H1 (cell line): Measurements from ENCODE around the gene HSD11B1L. TPM values are rescaled to one million over a fixed set of nuclear protein-coding genes. Genes with fewer than 3 reads are reported as not detected.

Experiments
- CTCF ChIA-PET: fragments of 300-600 bp; sonication (Branson Sonifier 250); formaldehyde crosslinking; loops from one replicate; lab custom pipeline; 2021; ENCODE audit not compliant: partially characterized antibody; lab: Charles Lee
- POLR2A ChIA-PET: fragments of 300-600 bp; sonication (Branson Sonifier 250); formaldehyde crosslinking; loops from one replicate; lab custom pipeline; 2021; ENCODE audit warnings: inconsistent platforms; ENCODE audit not compliant: partially characterized antibody; lab: Charles Lee
- DNase-seq, 2 experiments: peaks; one replicate each; pipeline versions ENCODE4 v3.0.0 to v3.0.0-alpha.2; 2010 to 2022; ENCODE audit warnings: low spot score in 2 of 2, low read depth in 1 of 2, mixed read lengths in 1 of 2
- FAIRE-seq: peaks from 2 replicates; lab custom pipeline; 2011; peaks lifted over from hg19 to GRCh38; lab: Jason Lieb, UNC
- H2AFZ ChIP-seq: 2 replicates; pipeline ENCODE4 v1.8.1; 2012; ENCODE audit warnings: low read length, inconsistent platforms
- H2AK5ac ChIP-seq: 2 replicates; pipeline ENCODE4 v1.6.1; 2013; ENCODE audit warnings: low read depth, low read length
- H2BK120ac ChIP-seq: replicated peaks from 2 replicates; pipeline ENCODE3; 2013; ENCODE audit warnings: low read depth, low read length, inconsistent platforms
- H2BK12ac ChIP-seq: 2 replicates; pipeline ENCODE4 v1.6.1; 2013; ENCODE audit warnings: low read depth, low read length
- H2BK15ac ChIP-seq: 2 replicates; pipeline ENCODE4 v1.6.1; 2013; ENCODE audit warnings: low read length
- H2BK20ac ChIP-seq: 2 replicates; pipeline ENCODE4 v1.6.1; 2013; ENCODE audit warnings: low read length
- H2BK5ac ChIP-seq: 2 replicates; pipeline ENCODE4 v1.6.1; 2013; ENCODE audit warnings: low read depth, low read length
- H3K14ac ChIP-seq: 2 replicates; pipeline ENCODE4 v1.6.1; 2013; ENCODE audit warnings: inconsistent platforms; ENCODE audit not compliant: insufficient read length
- H3K18ac ChIP-seq: 2 replicates; pipeline ENCODE4 v1.6.1; 2013; ENCODE audit warnings: low read length; ENCODE audit errors: extremely low read depth
- H3K23ac ChIP-seq: 2 replicates; pipeline ENCODE4 v1.6.1; 2013; ENCODE audit warnings: inconsistent platforms; ENCODE audit not compliant: insufficient read length
- H3K23me2 ChIP-seq: 2 replicates; pipeline ENCODE4 v1.6.1; 2013; ENCODE audit warnings: low read depth, low read length
- H3K27ac ChIP-seq: 2 replicates; pipeline ENCODE4 v1.6.1; 2011; ENCODE audit warnings: low read depth, low read length, inconsistent platforms
- H3K27me3 ChIP-seq, 4 experiments: replicated peaks in 1 of 4; 1 replicate in 1 of 4; 2 replicates in 3 of 4; pipeline versions ENCODE4 v1.6.1 to v1.8.1; 2011 to 2013; ENCODE audit warnings: low read length in 3 of 4, mild to moderate bottlenecking in 3 of 4, inconsistent platforms in 2 of 4, mixed read lengths in 2 of 4, moderate library complexity in 1 of 4; ENCODE audit not compliant: control insufficient read depth in 3 of 4, insufficient read depth in 3 of 4; ENCODE audit errors: extremely low read depth in 1 of 4
- H3K36me3 ChIP-seq, 4 experiments: 2 replicates each; pipeline versions ENCODE4 v1.6.1 to v1.8.1; 2011 to 2013; ENCODE audit warnings: mild to moderate bottlenecking in 4 of 4, low read length in 3 of 4, moderate library complexity in 2 of 4, control low read depth in 1 of 4, inconsistent platforms in 1 of 4; ENCODE audit not compliant: insufficient read depth in 4 of 4, control insufficient read depth in 2 of 4
- H3K4ac ChIP-seq: replicated peaks from 2 replicates; pipeline ENCODE3; 2013; ENCODE audit warnings: low read length, low read depth, mixed read lengths, inconsistent platforms; ENCODE audit not compliant: insufficient read length
- H3K4me1 ChIP-seq, 4 experiments: replicated peaks in 1 of 4; 1 replicate in 1 of 4; 2 replicates in 3 of 4; pipeline versions ENCODE4 v1.6.1 to v1.8.1; 2011 to 2013; ENCODE audit warnings: low read length in 3 of 4, inconsistent platforms in 2 of 4, mixed read lengths in 1 of 4; ENCODE audit not compliant: insufficient read depth in 4 of 4, control insufficient read depth in 3 of 4
- H3K4me2 ChIP-seq, 2 experiments: 2 replicates each; pipeline versions ENCODE4 v1.6.1 to v1.8.1; 2011 to 2013; ENCODE audit warnings: low read depth in 2 of 2, low read length in 2 of 2, control low read depth in 1 of 2, inconsistent platforms in 1 of 2, mild to moderate bottlenecking in 1 of 2; ENCODE audit not compliant: insufficient read depth in 1 of 2
- H3K4me3 ChIP-seq, 4 experiments: fragments of 200-600, 300-600 bp in 1 of 4; sonication (generic), shearing (Covaris generic), sonication (Bioruptor Twin) in 1 of 4; 2 replicates each; pipeline versions ENCODE4 v1.5.1 to v1.8.1; 2011 to 2016; ENCODE audit warnings: low read length in 4 of 4, low read depth in 3 of 4, control low read depth in 2 of 4, inconsistent platforms in 2 of 4, mild to moderate bottlenecking in 2 of 4, mixed read lengths in 1 of 4, moderate library complexity in 1 of 4; ENCODE audit not compliant: insufficient read depth in 2 of 4; ENCODE audit errors: extremely low read depth in 1 of 4
- H3K56ac ChIP-seq: replicated peaks from 2 replicates; pipeline ENCODE3; 2013; ENCODE audit warnings: low read depth, mild to moderate bottlenecking, mixed read lengths, low read length, inconsistent platforms; ENCODE audit not compliant: insufficient read length
- H3K79me1 ChIP-seq: 2 replicates; pipeline ENCODE4 v1.6.1; 2013; ENCODE audit warnings: low read depth, low read length, control low read depth
- H3K79me2 ChIP-seq, 2 experiments: 2 replicates each; pipeline versions ENCODE4 v1.6.1 to v1.8.1; 2012 to 2013; ENCODE audit warnings: low read length in 2 of 2, mild to moderate bottlenecking in 2 of 2, inconsistent platforms in 1 of 2; ENCODE audit not compliant: insufficient read depth in 2 of 2, control insufficient read depth in 1 of 2
- H3K9ac ChIP-seq, 4 experiments: replicated peaks in 1 of 4; 1 replicate in 1 of 4; 2 replicates in 3 of 4; pipeline versions ENCODE4 v1.6.1 to v1.8.1; 2011 to 2013; ENCODE audit warnings: low read depth in 3 of 4, low read length in 3 of 4, control low read depth in 2 of 4, mild to moderate bottlenecking in 2 of 4, moderate library complexity in 2 of 4, inconsistent platforms in 1 of 4; ENCODE audit errors: extremely low read depth in 1 of 4
- H3K9me3 ChIP-seq, 2 experiments: 2 replicates each; pipeline versions ENCODE4 v1.6.1 to v1.8.1; 2012 to 2013; ENCODE audit warnings: mild to moderate bottlenecking in 2 of 2, moderate library complexity in 2 of 2, control low read depth in 1 of 2, inconsistent platforms in 1 of 2, low read depth in 1 of 2, low read length in 1 of 2, mixed read lengths in 1 of 2; ENCODE audit not compliant: insufficient read depth in 2 of 2
- H4K20me1 ChIP-seq, 2 experiments: replicated peaks in 1 of 2; 2 replicates each; pipeline versions ENCODE3 to v1.8.1; 2011 to 2013; ENCODE audit warnings: inconsistent platforms in 2 of 2, low read length in 2 of 2, mild to moderate bottlenecking in 1 of 2; ENCODE audit not compliant: insufficient read depth in 2 of 2, control insufficient read depth in 1 of 2
- H4K5ac ChIP-seq: 2 replicates; pipeline ENCODE4 v1.6.1; 2013; ENCODE audit warnings: low read length, low read depth, mixed read lengths, inconsistent platforms; ENCODE audit not compliant: insufficient read length
- H4K8ac ChIP-seq: 2 replicates; pipeline ENCODE4 v1.8.0; 2013; ENCODE audit warnings: mild to moderate bottlenecking, moderate library complexity, low read length, inconsistent platforms; ENCODE audit not compliant: insufficient read depth; ENCODE audit errors: extremely low read depth
- H4K91ac ChIP-seq: replicated peaks from 2 replicates; pipeline ENCODE3; 2013; ENCODE audit warnings: low read length, mixed read lengths, inconsistent platforms; ENCODE audit not compliant: insufficient read length
- CHD1 ChIP-seq: IDR thresholded peaks from 2 replicates; pipeline ENCODE4 v1.6.1; 2012; ENCODE audit warnings: low read depth, low read length, improper control_type of control experiment
- CHD2 ChIP-seq: IDR thresholded peaks from 2 replicates; pipeline ENCODE4 v1.6.1; 2012; ENCODE audit warnings: low read length, improper control_type of control experiment
- CREB1 ChIP-seq: IDR thresholded peaks from 2 replicates; pipeline ENCODE4 v1.6.1; 2012; ENCODE audit warnings: inconsistent platforms
- CTBP2 ChIP-seq: IDR thresholded peaks from 2 replicates; pipeline ENCODE4 v1.7.0; 2011; ENCODE audit warnings: borderline replicate concordance, mild to moderate bottlenecking, moderate library complexity, mixed read lengths, low read length; ENCODE audit not compliant: insufficient read depth, insufficient read length
- POLR2A ChIP-seq, 2 experiments: IDR thresholded peaks; 1 replicate in 1 of 2; 2 replicates in 1 of 2; pipeline ENCODE4 v1.6.1; 2011; ENCODE audit warnings: low read depth in 2 of 2, low read length in 2 of 2, mild to moderate bottlenecking in 2 of 2; ENCODE audit errors: control extremely low read depth in 1 of 2
- POLR2AphosphoS5 ChIP-seq: IDR thresholded peaks from 2 replicates; pipeline ENCODE4 v1.6.1; 2011; ENCODE audit warnings: low read depth, low read length
- SAP30 ChIP-seq: fragments of 300-600 bp; sonication (generic); IDR thresholded peaks from 2 replicates; pipeline ENCODE4 v1.7.1; 2012; ENCODE audit warnings: low read length, moderate library complexity, mild to moderate bottlenecking, inconsistent platforms; ENCODE audit not compliant: insufficient read depth, insufficient replicate concordance
- SIN3A ChIP-seq, 2 experiments: IDR thresholded peaks in 1 of 2; conservative IDR thresholded peaks in 1 of 2; 2 replicates each; pipeline ENCODE4 v1.6.1; 2011 to 2012; ENCODE audit warnings: low read length in 2 of 2, improper control_type of control experiment in 1 of 2, low read depth in 1 of 2, mild to moderate bottlenecking in 1 of 2
- TBP ChIP-seq: IDR thresholded peaks from 2 replicates; pipeline ENCODE4 v1.6.1; 2011; ENCODE audit warnings: low read depth, low read length, improper control_type of control experiment
- WGBS, 2 experiments: shearing (Covaris generic) in 1 of 2; methylation state at CpG; one replicate each; pipeline versions ENCODE4 v1.1.6 to v1.1.7; 2013 to 2015; ENCODE audit warnings: low lambda C conversion rate in 2 of 2, mixed read lengths in 2 of 2, inconsistent platforms in 1 of 2, low coverage in 1 of 2, missing lambda C conversion rate in 1 of 2; ENCODE audit not compliant: insufficient replicate concordance in 2 of 2, insufficient coverage in 1 of 2, insufficient read length in 1 of 2; ENCODE audit errors: extremely low coverage in 1 of 2, missing lambda C conversion rate in 1 of 2; 5-methylcytosine and 5-hydroxymethylcytosine counted together
- polyA plus RNA-seq, 7 experiments: library from polyadenylated mRNA; depleted of rRNA in 3 of 7; stranded (reverse) in 5 of 7; unstranded in 2 of 7; fragments of >200 nt in 5 of 7; fragments of 200-250 nt in 2 of 7; gene quantifications; 1 replicate in 5 of 7; 2 replicates in 1 of 7; 4 replicates in 1 of 7; pipeline versions ENCODE4 v1.2.1 to v1.2.3, GENCODE V29; 2011 to 2013; ENCODE audit warnings: missing spikeins in 2 of 7, mixed read lengths in 2 of 7
- total RNA-seq: library from RNA; stranded (reverse); fragmentation: NEBNext Ultra II Directional; extraction: Animal tissue kit (Norgen Biotek cat#: 25700); gene quantifications from 2 replicates; pipeline ENCODE4 v1.2.1, GENCODE V29; 2021

Gene HSD11B1L
- total and polyA plus RNA-seq, 2 of the 8 experiments (the other 6 are each of a cell fraction or from before 2014, with no cell fraction given), result 8.2 to 20.6 TPM

GRCh38 chr19:5690955-5691821, 10.4 kb downstream of the HSD11B1L start:
- Histone ChIP-seq H3K23ac (no peak overlapping the region), H3K9me3 (no peaks in the 10 kb centered on the region), H2AFZ (no peak overlapping the region), H2BK20ac (no peak overlapping the region), H3K27ac (peak overlapping the region; percentile 89; the same call in 1 of the 2 replicates), H4K5ac (no peak overlapping the region), H3K27me3 (no peaks in the 10 kb centered on the region), H2BK15ac (no peak overlapping the region), H3K56ac (peak overlapping the region; percentile 81), H2BK120ac (no peak overlapping the region), H3K9ac (peak overlapping the region; percentile 83 to 100 (median 96)), H3K79me2 (peaks cover 10 to 39% of the 10 kb centered on the region in 2 experiments), H3K18ac (no peak overlapping the region; the same call in 1 of the 2 replicates), H3K14ac (no peak overlapping the region), H2AK5ac (no peak overlapping the region), H4K8ac (peak overlapping the region; percentile 98; the same call in 1 of the 2 replicates), H3K4ac (no peak overlapping the region), H4K91ac (no peak overlapping the region), H2BK12ac (no peak overlapping the region), H3K36me3 (peaks cover 28 to 52% (median 47%) of the 10 kb centered on the region in 4 experiments), H3K23me2 (peaks cover 5% of the 10 kb centered on the region; the same call in 1 of the 2 replicates), H2BK5ac (peak overlapping the region; percentile 97; the same call in 1 of the 2 replicates), H3K4me3 (peak overlapping the region; percentile 64 to 99 (median 83)), H3K4me2 (peak overlapping the region; percentile 61 to 67), H3K4me1 (peaks cover 0 to 4% (median 1%) of the 10 kb centered on the region in 4 experiments; a peak in 3 of 7 replicates), H4K20me1 (peaks cover 34 to 40% of the 10 kb centered on the region in 2 experiments), H3K79me1 (peaks cover 6% of the 10 kb centered on the region)
- no peak for DNase-seq
- WGBS, 2 experiments, result 10% methylated on average over 31 of the region's 54 CpGs; no CpG with 5 or more reads in 1 of the 2 experiments
- CTCF ChIA-PET, result interaction anchor here (0.7 to 4.9 kb wide), 7 partner anchors 8 to 105 kb away, joined by 3 to 26 read pairs (median 8); no protein-coding TSS in a partner anchor
- TF ChIP-seq SAP30 (peak; percentile 2), CTBP2 (no peak), POLR2AphosphoS5 (peak; percentile 47), POLR2A (IDR thresholded peaks at IDR 0.05; ENCODE audit: control extremely low read depth in 1 of 2, low read depth in 2 of 2, low read length in 2 of 2) (peak; percentile 2 to 64), CREB1 (0 out of 2 replicates have a peak, but pooled peaks have one; percentile 6), TBP (no peak), CHD1 (no peak), CHD2 (0 out of 2 replicates have a peak, but pooled peaks have one; percentile 1), SIN3A (conservative IDR thresholded peaks at IDR 0.05 in 1 of 2, IDR thresholded peaks at IDR 0.05 in 1 of 2; ENCODE audit: low read depth in 1 of 2, low read length in 2 of 2) (peak in 1 of 2 experiments; percentile 1; a peak in 1 of 4 replicates)
- POLR2A ChIA-PET, result interaction anchor here (0.7 to 15.6 kb wide), 44 partner anchors 8 to 1282 kb away, joined by 3 to 620 read pairs (median 4); partner anchors contain the start of genes CATSPERD, DUS3L, LONP1 and MICOS13
- no peak for FAIRE-seq
